Measurements from ENCODE around the gene LIN7B. TPM values are rescaled to one million over a fixed set of nuclear protein-coding genes. Genes with fewer than 3 reads are reported as not detected.

LIN7B gene
- total and polyA plus RNA-seq, 5 experiments from 2014 or later, result 5.5 to 16.2 (median 9.2) TPM

DNA sequence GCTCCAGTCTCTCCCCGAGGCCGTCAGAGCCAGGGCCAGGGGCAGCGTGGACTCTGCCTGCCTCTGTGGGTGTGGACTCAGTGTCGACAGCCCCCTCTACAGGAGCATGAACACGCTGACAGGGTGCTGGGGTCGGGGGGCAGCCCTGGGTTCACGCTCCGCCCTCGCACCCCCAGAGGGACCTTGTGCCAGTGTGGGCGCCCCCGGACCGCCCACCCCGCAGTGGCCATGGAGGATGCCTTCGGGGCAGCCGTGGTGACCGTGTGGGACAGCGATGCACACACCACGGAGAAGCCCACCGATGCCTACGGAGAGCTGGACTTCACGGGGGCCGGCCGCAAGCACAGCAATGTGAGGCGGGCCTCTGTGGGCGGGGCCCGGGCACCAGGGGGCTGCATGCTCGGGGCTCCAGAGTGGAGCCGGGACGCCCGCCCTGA is 51.7 kb downstream of the LIN7B start:
- Mint-ChIP-seq H3K27me3 (peaks cover 2 to 30% (median 13%) of the 10 kb centered on the region in 5 donors), H3K27ac (no peak overlapping the region)

DNA sequence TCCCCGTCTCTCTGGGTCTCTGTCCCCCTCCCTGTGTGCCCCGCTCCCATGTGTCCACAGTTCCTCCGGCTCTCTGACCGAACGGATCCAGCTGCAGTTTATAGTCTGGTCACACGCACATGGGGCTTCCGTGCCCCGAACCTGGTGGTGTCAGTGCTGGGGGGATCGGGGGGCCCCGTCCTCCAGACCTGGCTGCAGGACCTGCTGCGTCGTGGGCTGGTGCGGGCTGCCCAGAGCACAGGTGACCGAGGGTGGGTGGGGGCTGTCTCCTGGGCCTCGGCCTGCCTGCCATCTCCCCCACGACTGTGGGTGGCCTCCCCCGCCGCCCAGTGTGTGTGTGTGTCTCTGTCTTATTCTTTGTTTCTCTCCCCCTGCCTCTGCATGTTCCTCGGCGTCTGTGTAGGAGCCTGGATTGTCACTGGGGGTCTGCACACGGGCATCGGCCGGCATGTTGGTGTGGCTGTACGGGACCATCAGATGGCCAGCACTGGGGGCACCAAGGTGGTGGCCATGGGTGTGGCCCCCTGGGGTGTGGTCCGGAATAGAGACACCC is 53.8 kb downstream of the LIN7B start:
- H3K9me3 Mint-ChIP-seq, result peaks cover 0 to 2% (median 0%) of the 10 kb centered on the region in 9 donors
- no peak for ATAC-seq
- DNase-seq, result no peak
- no peak overlapping the region for H3K27ac Mint-ChIP-seq
- H3K4me3 Mint-ChIP-seq, result no peak overlapping the region
- H3K4me1 Mint-ChIP-seq, result no peaks in the 10 kb centered on the region
- POLR2A ChIA-PET, result no interaction called here
- H3K36me3 Mint-ChIP-seq, result no peaks in the 10 kb centered on the region
- peaks cover 0 to 25% (median 11%) of the 10 kb centered on the region in 5 donors for H3K27me3 Mint-ChIP-seq

More for the DNA sequence above, 51.7 kb downstream of the LIN7B start:
- no peaks in the 10 kb centered on the region for H3K9me3 Mint-ChIP-seq
- DNase-seq, result no peak
- no peaks in the 10 kb centered on the region for H3K36me3 Mint-ChIP-seq
- H3K4me3 Mint-ChIP-seq, result no peak overlapping the region
- H3K4me1 Mint-ChIP-seq, result no peaks in the 10 kb centered on the region
- no peak for ATAC-seq
- POLR2A ChIA-PET, result interaction anchor here (0.6 kb wide), 1 partner anchor 25 kb away, joined by 3 read pairs; no protein-coding TSS in a partner anchor

Other genes starting within 250 kb of the LIN7B start
- gene PLEKHA4, start 245.8 kb upstream of the LIN7B start, total RNA-seq, result 1 to 10 TPM; 4.1 to 6.6 TPM
- gene PLEKHA4, start 245.8 kb upstream of the LIN7B start, polyA plus RNA-seq, result 1 to 10 TPM; 7.4 to 8.5 (median 8.1) TPM
- 10 to 100 TPM; 56.9 to 59.9 TPM for gene PPP1R15A, start 241.9 kb upstream of the LIN7B start, total RNA-seq
- gene PPP1R15A, start 241.9 kb upstream of the LIN7B start, polyA plus RNA-seq, result 10 to 100 TPM; 17.2 to 47.3 (median 43.1) TPM
- not detected for gene TULP2, start 215.6 kb upstream of the LIN7B start, total RNA-seq
- under 1 TPM in 1 of 3 donors, not detected in 2; 0.08 TPM for gene TULP2, start 215.6 kb upstream of the LIN7B start, polyA plus RNA-seq
- 100 to 1,000 TPM; 106 to 113 TPM for gene NUCB1, start 214.1 kb upstream of the LIN7B start, total RNA-seq
- gene NUCB1, start 214.1 kb upstream of the LIN7B start, polyA plus RNA-seq, result 100 to 1,000 TPM in 1 of 3 donors, 10 to 100 TPM in 2; 48.6 to 119 (median 82.5) TPM
- gene DHDH, start 180.7 kb upstream of the LIN7B start, total RNA-seq, result 1 to 10 TPM; 1.8 to 2.3 TPM
- gene DHDH, start 180.7 kb upstream of the LIN7B start, polyA plus RNA-seq, result 1 to 10 TPM in 2 of 3 donors, under 1 TPM in 1; 0.67 to 2.4 (median 2.0) TPM
- gene BAX, start 159.5 kb upstream of the LIN7B start, total RNA-seq, result 100 to 1,000 TPM; 170 to 181 TPM
- gene BAX, start 159.5 kb upstream of the LIN7B start, polyA plus RNA-seq, result 10 to 100 TPM; 58.5 to 97.1 (median 83.1) TPM
- gene FTL, start 149.1 kb upstream of the LIN7B start, total RNA-seq, result 1,000 to 10,000 TPM; 1,370 to 1,435 TPM
- 1,000 to 10,000 TPM; 4,833 to 4,899 (median 4,886) TPM for gene FTL, start 149.1 kb upstream of the LIN7B start, polyA plus RNA-seq
- gene GYS1, start 121.1 kb upstream of the LIN7B start, total RNA-seq, result 10 to 100 TPM; 45.9 to 47.9 TPM
- 10 to 100 TPM; 17.9 to 31.0 (median 22.3) TPM for gene GYS1, start 121.1 kb upstream of the LIN7B start, polyA plus RNA-seq
- gene RUVBL2, start 120.5 kb upstream of the LIN7B start, total RNA-seq, result 10 to 100 TPM; 30.4 to 32.0 TPM
- gene RUVBL2, start 120.5 kb upstream of the LIN7B start, polyA plus RNA-seq, result 10 to 100 TPM; 47.5 to 66.1 (median 62.0) TPM
- not detected for gene LHB, start 97.3 kb upstream of the LIN7B start, total RNA-seq
- gene LHB, start 97.3 kb upstream of the LIN7B start, polyA plus RNA-seq, result not detected
- not detected for gene CGB3, start 90.0 kb upstream of the LIN7B start, total RNA-seq
- gene CGB3, start 90.0 kb upstream of the LIN7B start, polyA plus RNA-seq, result not detected
- not detected for gene CGB2, start 82.5 kb upstream of the LIN7B start, total RNA-seq
- not detected for gene CGB2, start 82.5 kb upstream of the LIN7B start, polyA plus RNA-seq
- gene CGB1, start 77.5 kb upstream of the LIN7B start, total RNA-seq, result not detected
- not detected for gene CGB1, start 77.5 kb upstream of the LIN7B start, polyA plus RNA-seq
- gene CGB5, start 70.5 kb upstream of the LIN7B start, total RNA-seq, result not detected
- not detected for gene CGB5, start 70.5 kb upstream of the LIN7B start, polyA plus RNA-seq
- not detected for gene CGB8, start 65.3 kb upstream of the LIN7B start, total RNA-seq
- not detected for gene CGB8, start 65.3 kb upstream of the LIN7B start, polyA plus RNA-seq
- gene CGB7, start 56.6 kb upstream of the LIN7B start, total RNA-seq, result not detected
- not detected for gene CGB7, start 56.6 kb upstream of the LIN7B start, polyA plus RNA-seq
- not detected for gene NTF4, start 49.6 kb upstream of the LIN7B start, total RNA-seq
- gene NTF4, start 49.6 kb upstream of the LIN7B start, polyA plus RNA-seq, result not detected
- not detected for gene KCNA7, start 41.7 kb upstream of the LIN7B start, total RNA-seq
- not detected for gene KCNA7, start 41.7 kb upstream of the LIN7B start, polyA plus RNA-seq
- gene SNRNP70, start 28.9 kb upstream of the LIN7B start, total RNA-seq, result 100 to 1,000 TPM; 706 to 741 TPM
- gene SNRNP70, start 28.9 kb upstream of the LIN7B start, polyA plus RNA-seq, result 10 to 100 TPM; 42.3 to 63.4 (median 50.2) TPM
- gene C19orf73, start 4.8 kb downstream of the LIN7B start, total RNA-seq, result 1 to 10 TPM; 1.6 TPM
- 1 to 10 TPM; 3.0 to 7.0 (median 5.7) TPM for gene C19orf73, start 4.8 kb downstream of the LIN7B start, polyA plus RNA-seq
- 1 to 10 TPM; 3.6 to 4.7 TPM for gene PPFIA3, start 5.2 kb downstream of the LIN7B start, total RNA-seq
- gene PPFIA3, start 5.2 kb downstream of the LIN7B start, polyA plus RNA-seq, result under 1 TPM in 2 of 3 donors, not detected in 1; 0.20 to 0.58 TPM
- not detected for gene HRC, start 41.0 kb downstream of the LIN7B start, total RNA-seq
- gene HRC, start 41.0 kb downstream of the LIN7B start, polyA plus RNA-seq, result not detected
- not detected for gene TRPM4, start 43.4 kb downstream of the LIN7B start, total RNA-seq
- not detected for gene TRPM4, start 43.4 kb downstream of the LIN7B start, polyA plus RNA-seq
- 1 to 10 TPM; 6.0 to 6.9 TPM for gene SLC6A16, start 210.8 kb downstream of the LIN7B start, total RNA-seq
- gene SLC6A16, start 210.8 kb downstream of the LIN7B start, polyA plus RNA-seq, result 1 to 10 TPM in 2 of 3 donors, under 1 TPM in 1; 0.97 to 1.5 (median 1.4) TPM
- gene CD37, start 221.0 kb downstream of the LIN7B start, total RNA-seq, result 100 to 1,000 TPM; 328 to 337 TPM
- 100 to 1,000 TPM; 148 to 192 (median 177) TPM for gene CD37, start 221.0 kb downstream of the LIN7B start, polyA plus RNA-seq
- gene TEAD2, start 248.0 kb downstream of the LIN7B start, total RNA-seq, result under 1 TPM; 0.21 to 0.49 TPM
- gene TEAD2, start 248.0 kb downstream of the LIN7B start, polyA plus RNA-seq, result under 1 TPM in 1 of 3 donors, not detected in 2; 0.07 TPM
- gene DKKL1, start 249.5 kb downstream of the LIN7B start, total RNA-seq, result not detected
- not detected for gene DKKL1, start 249.5 kb downstream of the LIN7B start, polyA plus RNA-seq